ENCODE measurements around the gene SLC45A1. TPM values are rescaled to one million over a fixed set of nuclear protein-coding genes. Genes with fewer than 3 reads are reported as not detected.

SLC45A1 gene
- total RNA-seq, 1 donor from 2014 or later, result 0.33 TPM

DNA sequence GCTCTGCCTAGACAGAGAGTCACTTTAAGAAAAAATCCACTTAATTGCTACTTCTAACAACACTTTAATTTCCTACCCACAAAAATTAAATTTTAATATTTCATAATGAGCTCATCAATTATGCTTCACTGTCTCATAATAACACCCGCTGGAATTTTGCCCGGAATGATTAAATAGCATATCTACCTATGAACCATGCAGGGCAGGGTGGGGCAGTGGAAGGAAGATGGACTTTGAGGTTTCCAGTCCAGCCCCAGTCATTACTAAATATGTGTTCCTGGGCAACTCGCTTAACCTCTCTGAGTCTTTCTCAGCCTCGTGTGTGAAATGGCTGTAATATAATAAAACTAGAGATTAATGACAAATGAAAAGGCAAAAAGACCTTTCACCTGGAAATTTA is 32.8 kb upstream of the SLC45A1 start:
- intact Hi-C loops (cut with micrococcal nuclease), result no loop called here
- ChIA-PET CTCF (no interaction called here), POLR2A (no interaction called here)
- ATAC-seq (ENCODE audit: low read depth) (no peak), DNase-seq (no peak)
- Mint-ChIP-seq H3K4me1 (peaks cover 14% of the 10 kb centered on the region), H3K9me3 (peaks cover 4% of the 10 kb centered on the region), H3K27me3 (peaks cover 45% of the 10 kb centered on the region), H3K36me3 (ENCODE audit: low read depth) (no peaks in the 10 kb centered on the region), H3K4me3 (no peak overlapping the region), H3K27ac (no peak overlapping the region)
- TF ChIP-seq, protein P1, sequence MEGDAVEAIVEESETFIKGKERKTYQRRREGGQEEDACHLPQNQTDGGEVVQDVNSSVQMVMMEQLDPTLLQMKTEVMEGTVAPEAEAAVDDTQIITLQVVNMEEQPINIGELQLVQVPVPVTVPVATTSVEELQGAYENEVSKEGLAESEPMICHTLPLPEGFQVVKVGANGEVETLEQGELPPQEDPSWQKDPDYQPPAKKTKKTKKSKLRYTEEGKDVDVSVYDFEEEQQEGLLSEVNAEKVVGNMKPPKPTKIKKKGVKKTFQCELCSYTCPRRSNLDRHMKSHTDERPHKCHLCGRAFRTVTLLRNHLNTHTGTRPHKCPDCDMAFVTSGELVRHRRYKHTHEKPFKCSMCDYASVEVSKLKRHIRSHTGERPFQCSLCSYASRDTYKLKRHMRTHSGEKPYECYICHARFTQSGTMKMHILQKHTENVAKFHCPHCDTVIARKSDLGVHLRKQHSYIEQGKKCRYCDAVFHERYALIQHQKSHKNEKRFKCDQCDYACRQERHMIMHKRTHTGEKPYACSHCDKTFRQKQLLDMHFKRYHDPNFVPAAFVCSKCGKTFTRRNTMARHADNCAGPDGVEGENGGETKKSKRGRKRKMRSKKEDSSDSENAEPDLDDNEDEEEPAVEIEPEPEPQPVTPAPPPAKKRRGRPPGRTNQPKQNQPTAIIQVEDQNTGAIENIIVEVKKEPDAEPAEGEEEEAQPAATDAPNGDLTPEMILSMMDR (IDR thresholded peaks at IDR 0.05), result no peak

DNA sequence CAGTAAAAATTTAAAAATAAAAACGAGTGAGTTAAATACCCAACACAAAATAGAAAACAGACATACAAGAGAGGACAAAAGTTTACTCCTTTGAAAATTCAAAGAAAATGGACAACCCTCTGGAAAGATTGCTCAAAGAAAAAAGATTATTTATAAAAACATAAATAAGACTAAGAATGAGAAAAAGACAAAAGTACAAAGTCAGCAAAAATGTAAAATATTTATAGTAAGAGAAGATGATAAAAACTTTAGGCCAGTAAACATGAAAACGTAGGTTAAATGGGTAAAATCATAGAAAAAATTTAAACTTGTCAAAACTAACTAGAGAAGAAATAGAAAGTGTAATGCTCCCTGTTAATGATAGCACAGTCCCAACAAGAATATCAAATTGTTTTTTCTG is 31.9 kb upstream of the SLC45A1 start:
- POLR2A ChIA-PET, result no interaction called here
- CTCF ChIA-PET, result no interaction called here
- H3K4me3 Mint-ChIP-seq, result no peak overlapping the region

DNA sequence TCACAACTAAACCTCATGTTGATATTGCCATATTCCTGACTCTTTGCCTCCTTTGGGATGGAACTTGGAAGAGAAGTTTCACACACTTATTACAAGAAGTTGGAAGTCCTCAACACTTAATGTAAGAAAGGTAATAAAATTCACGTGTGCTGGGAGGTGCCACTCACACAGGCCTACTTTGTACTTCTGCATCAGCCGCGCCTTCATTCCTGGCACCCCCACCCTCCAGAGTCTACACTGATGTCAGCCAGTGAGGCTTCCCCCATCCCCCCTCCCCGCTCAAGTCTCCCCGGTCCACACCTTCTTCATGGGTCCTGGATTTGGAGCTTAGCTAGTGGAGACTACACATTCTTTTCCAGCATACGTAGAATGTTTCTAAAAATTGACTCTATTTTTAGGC is 24.8 kb upstream of the SLC45A1 start:
- no peak for DNase-seq
- intact Hi-C loops (cut with micrococcal nuclease), result no loop called here

More for the DNA sequence above, 31.9 kb upstream of the SLC45A1 start:
- peaks cover 43% of the 10 kb centered on the region for H3K27me3 Mint-ChIP-seq
- H3K9me3 Mint-ChIP-seq, result peaks cover 2% of the 10 kb centered on the region
- ATAC-seq (ENCODE audit: low read depth), result no peak
- TF ChIP-seq, protein P1 (IDR thresholded peaks at IDR 0.05), result no peak
- intact Hi-C loops (cut with micrococcal nuclease), result no loop called here
- no peaks in the 10 kb centered on the region for H3K36me3 Mint-ChIP-seq (ENCODE audit: low read depth)
- no peak for DNase-seq
- H3K4me1 Mint-ChIP-seq, result peaks cover 14% of the 10 kb centered on the region
- no peak overlapping the region for H3K27ac Mint-ChIP-seq

DNA sequence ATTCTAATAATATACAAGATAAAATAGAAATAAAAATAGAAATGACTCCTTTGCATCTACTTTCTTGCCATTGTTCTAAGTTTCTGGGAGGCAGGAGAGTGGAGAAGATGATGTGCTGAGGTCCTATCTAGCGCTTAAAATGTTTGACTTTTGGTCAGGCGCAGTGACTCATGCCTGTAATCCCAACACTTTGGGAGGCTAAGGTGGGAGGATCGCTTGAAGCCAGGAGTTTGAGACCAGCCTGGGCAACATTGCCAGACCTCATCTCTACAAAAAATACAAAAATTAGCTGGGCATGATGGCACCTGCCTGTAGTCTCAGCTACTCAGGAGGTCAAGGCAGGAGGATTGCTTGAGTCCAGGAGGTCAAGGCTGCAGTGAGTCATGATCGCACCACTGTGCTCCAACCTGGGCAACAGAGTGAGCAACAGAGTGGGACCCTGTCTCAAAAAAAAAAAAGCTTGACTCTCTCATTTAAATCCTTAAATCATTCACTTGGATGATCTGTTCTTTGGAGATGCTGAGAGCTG is 24.2 kb upstream of the SLC45A1 start:
- H3K27ac Mint-ChIP-seq, result no peak overlapping the region

More for the DNA sequence above, 24.8 kb upstream of the SLC45A1 start:
- no peaks in the 10 kb centered on the region for H3K9me3 Mint-ChIP-seq
- H3K36me3 Mint-ChIP-seq (ENCODE audit: low read depth), result no peaks in the 10 kb centered on the region
- ChIA-PET CTCF (no interaction called here), POLR2A (no interaction called here)
- TF ChIP-seq, protein P1 (IDR thresholded peaks at IDR 0.05), result no peak
- H3K4me3 Mint-ChIP-seq, result no peak overlapping the region
- H3K27ac Mint-ChIP-seq, result no peak overlapping the region
- H3K4me1 Mint-ChIP-seq, result no peaks in the 10 kb centered on the region
- H3K27me3 Mint-ChIP-seq, result peaks cover 13% of the 10 kb centered on the region
- no peak for ATAC-seq (ENCODE audit: low read depth)

DNA sequence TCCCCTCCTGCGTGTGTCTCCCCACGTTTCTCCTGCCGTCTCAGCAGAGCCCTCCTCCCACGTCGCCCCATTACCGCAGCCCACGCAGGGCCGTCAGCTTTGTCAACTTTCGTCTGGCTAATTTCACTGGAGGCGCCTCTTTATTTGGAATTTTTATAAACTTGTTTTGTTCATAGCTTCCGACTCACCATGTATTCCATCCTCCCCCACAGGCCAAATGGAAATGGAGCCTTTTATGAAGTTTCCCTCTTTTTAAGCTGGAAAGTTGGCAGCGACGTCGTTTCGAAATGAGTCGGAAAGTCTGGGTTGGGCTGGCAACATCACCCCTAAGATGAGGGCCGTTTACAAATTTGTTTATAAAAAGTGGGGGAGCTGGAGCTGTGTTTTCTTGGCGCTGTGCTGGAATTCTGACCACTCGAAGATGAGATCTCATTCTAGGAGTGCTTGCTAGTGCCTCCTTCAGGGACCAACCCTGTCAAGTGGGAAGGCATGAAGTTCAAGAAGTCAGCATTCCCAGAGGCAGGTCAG is 23.7 kb upstream of the SLC45A1 start:
- no peaks in the 10 kb centered on the region for H3K4me1 Mint-ChIP-seq
- peaks cover 18% of the 10 kb centered on the region for H3K27me3 Mint-ChIP-seq
- no peak overlapping the region for H3K4me3 Mint-ChIP-seq
- intact Hi-C loops (cut with micrococcal nuclease), result no loop called here
- DNase-seq (no peak), ATAC-seq (ENCODE audit: low read depth) (no peak)
- POLR2A ChIA-PET, result no interaction called here
- H3K9me3 Mint-ChIP-seq, result no peaks in the 10 kb centered on the region
- no peak overlapping the region for H3K27ac Mint-ChIP-seq
- CTCF ChIA-PET, result no interaction called here
- TF ChIP-seq, protein P1 (IDR thresholded peaks at IDR 0.05), result no peak
- no peaks in the 10 kb centered on the region for H3K36me3 Mint-ChIP-seq (ENCODE audit: low read depth)

More for the DNA sequence above, 24.2 kb upstream of the SLC45A1 start:
- no peak overlapping the region for H3K4me3 Mint-ChIP-seq
- DNase-seq (no peak), ATAC-seq (ENCODE audit: low read depth) (no peak)
- TF ChIP-seq, protein P1 (IDR thresholded peaks at IDR 0.05), result no peak
- intact Hi-C loops (cut with micrococcal nuclease), result no loop called here
- CTCF ChIA-PET, result no interaction called here
- no peaks in the 10 kb centered on the region for H3K9me3 Mint-ChIP-seq
- H3K27me3 Mint-ChIP-seq, result peaks cover 14% of the 10 kb centered on the region
- no peaks in the 10 kb centered on the region for H3K4me1 Mint-ChIP-seq
- no peaks in the 10 kb centered on the region for H3K36me3 Mint-ChIP-seq (ENCODE audit: low read depth)
- POLR2A ChIA-PET, result no interaction called here

Measured in activated B cell treated with CpG ODN at 0.5 μM for 24 hours (primary cell).